OCI-LY1 (cell line): ENCODE results near the gene GNRHR.

Experiments
- H2AFZ ChIP-seq: fragments of 200-600 bp; sonication (generic), shearing (Covaris generic); 2 replicates; pipeline ENCODE4 v1.6.0; 2014; ENCODE audit warnings: antibody characterized with exemption, mild to moderate bottlenecking, low read length
- H3F3A ChIP-seq: fragments of 200-600 bp; sonication (generic), shearing (Covaris generic); 2 replicates; pipeline ENCODE4 v1.6.0; 2014; ENCODE audit warnings: mild to moderate bottlenecking, antibody characterized with exemption, low read length, moderate library complexity; ENCODE audit not compliant: insufficient read depth
- H3K27ac ChIP-seq: fragments of 200-600 bp; sonication (generic); 2 replicates; pipeline ENCODE4 v1.5.1; 2014; ENCODE audit warnings: low read length, mixed run types, mild to moderate bottlenecking, low read depth; ENCODE audit not compliant: poor library complexity, severe bottlenecking
- H3K27me3 ChIP-seq: fragments of 200-600 bp; sonication (generic); 2 replicates; pipeline ENCODE4 v1.6.0; 2014; ENCODE audit warnings: antibody characterized with exemption, mild to moderate bottlenecking, low read length, moderate library complexity; ENCODE audit not compliant: insufficient read depth
- H3K36me3 ChIP-seq: fragments of 200-600 bp; sonication (generic); 2 replicates; pipeline ENCODE4 v1.6.1; 2014; ENCODE audit warnings: mild to moderate bottlenecking, antibody characterized with exemption, low read length, moderate library complexity, mixed read lengths; ENCODE audit not compliant: insufficient read depth
- H3K4me1 ChIP-seq: fragments of 200-600 bp; sonication (generic); 2 replicates; pipeline ENCODE4 v1.5.1; 2014; ENCODE audit warnings: mild to moderate bottlenecking, low read length, moderate library complexity; ENCODE audit not compliant: insufficient read depth, severe bottlenecking
- H3K4me2 ChIP-seq: fragments of 200-600 bp; sonication (generic), shearing (Covaris generic); 2 replicates; pipeline ENCODE4 v1.6.1; 2014; ENCODE audit warnings: low read length
- H3K4me3 ChIP-seq: fragments of 200-600 bp; sonication (generic); 2 replicates; pipeline ENCODE4 v1.5.1; 2014; ENCODE audit warnings: low read length, low read depth, mild to moderate bottlenecking, mixed read lengths; ENCODE audit not compliant: poor library complexity, severe bottlenecking
- H3K79me2 ChIP-seq: fragments of 200-600 bp; shearing (Covaris generic); 2 replicates; pipeline ENCODE4 v1.6.1; 2016; ENCODE audit warnings: mixed run types, low read length, mixed read lengths; ENCODE audit not compliant: insufficient read depth
- H3K9ac ChIP-seq: fragments of 200-600 bp; sonication (generic), shearing (Covaris generic); 2 replicates; pipeline ENCODE4 v1.6.1; 2014; ENCODE audit warnings: mild to moderate bottlenecking, low read length, mixed read lengths
- H3K9me2 ChIP-seq: fragments of 200-600 bp; sonication (generic), shearing (Covaris generic); 2 replicates; pipeline ENCODE4 v1.6.1; 2014; ENCODE audit warnings: low read depth, mild to moderate bottlenecking, low read length, mixed read lengths
- H3K9me3 ChIP-seq: fragments of 200-600 bp; shearing (Covaris generic); 2 replicates; pipeline ENCODE4 v1.6.1; 2014; ENCODE audit warnings: low read length, mixed read lengths
- H4K20me1 ChIP-seq: fragments of 200-600 bp; sonication (generic), shearing (Covaris generic); 2 replicates; pipeline ENCODE4 v1.6.0; 2016; ENCODE audit warnings: mild to moderate bottlenecking, low read length; ENCODE audit not compliant: insufficient read depth
- EZH2 ChIP-seq: fragments of 200-600 bp; sonication (generic), shearing (Covaris generic); IDR thresholded peaks from 2 replicates; pipeline ENCODE4 v1.8.0; 2017; ENCODE audit warnings: borderline replicate concordance, mixed run types, mild to moderate bottlenecking, antibody characterized with exemption, low read length, moderate library complexity, mixed read lengths
- TF ChIP-seq, protein P1 (sequence below): fragments of 200-600 bp; sonication (generic), shearing (Covaris generic); IDR thresholded peaks from 2 replicates; pipeline ENCODE4 v1.5.1; 2017; ENCODE audit warnings: mild to moderate bottlenecking, antibody characterized with exemption, low read length, moderate library complexity, mixed read lengths

Gene GNRHR

DNA sequence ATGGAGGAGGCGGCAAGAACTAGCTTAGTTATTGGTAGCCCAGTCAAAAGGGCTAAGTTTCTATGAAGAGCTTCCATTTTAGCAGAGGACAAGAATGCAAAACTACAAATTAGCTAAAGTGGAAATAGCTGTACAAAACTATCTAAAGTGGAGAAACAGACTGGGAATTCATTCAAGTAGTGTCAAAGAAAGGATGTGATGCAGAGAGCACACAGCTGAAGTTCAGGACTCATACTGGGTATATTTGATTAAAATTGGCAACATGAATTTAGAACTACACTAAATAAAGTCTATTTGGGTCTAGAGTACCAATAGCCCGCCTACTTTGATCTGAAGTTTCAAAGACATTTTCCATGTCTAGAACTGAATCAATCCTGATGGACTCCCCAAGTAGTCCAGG is 33.1 kb upstream of the GNRHR start:
- H2AFZ ChIP-seq = no peak overlapping the region
- H3K4me2 ChIP-seq = no peak overlapping the region
- no peaks in the 10 kb centered on the region for H3K27me3 ChIP-seq
- no peak for TF ChIP-seq EZH2
- TF ChIP-seq, protein P1, sequence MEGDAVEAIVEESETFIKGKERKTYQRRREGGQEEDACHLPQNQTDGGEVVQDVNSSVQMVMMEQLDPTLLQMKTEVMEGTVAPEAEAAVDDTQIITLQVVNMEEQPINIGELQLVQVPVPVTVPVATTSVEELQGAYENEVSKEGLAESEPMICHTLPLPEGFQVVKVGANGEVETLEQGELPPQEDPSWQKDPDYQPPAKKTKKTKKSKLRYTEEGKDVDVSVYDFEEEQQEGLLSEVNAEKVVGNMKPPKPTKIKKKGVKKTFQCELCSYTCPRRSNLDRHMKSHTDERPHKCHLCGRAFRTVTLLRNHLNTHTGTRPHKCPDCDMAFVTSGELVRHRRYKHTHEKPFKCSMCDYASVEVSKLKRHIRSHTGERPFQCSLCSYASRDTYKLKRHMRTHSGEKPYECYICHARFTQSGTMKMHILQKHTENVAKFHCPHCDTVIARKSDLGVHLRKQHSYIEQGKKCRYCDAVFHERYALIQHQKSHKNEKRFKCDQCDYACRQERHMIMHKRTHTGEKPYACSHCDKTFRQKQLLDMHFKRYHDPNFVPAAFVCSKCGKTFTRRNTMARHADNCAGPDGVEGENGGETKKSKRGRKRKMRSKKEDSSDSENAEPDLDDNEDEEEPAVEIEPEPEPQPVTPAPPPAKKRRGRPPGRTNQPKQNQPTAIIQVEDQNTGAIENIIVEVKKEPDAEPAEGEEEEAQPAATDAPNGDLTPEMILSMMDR = no peak
- H3K79me2 ChIP-seq = no peaks in the 10 kb centered on the region
- no peaks in the 10 kb centered on the region for H3K36me3 ChIP-seq
- no peaks in the 10 kb centered on the region for H4K20me1 ChIP-seq
- H3K9me3 ChIP-seq = no peaks in the 10 kb centered on the region
- no peaks in the 10 kb centered on the region for H3K9me2 ChIP-seq
- no peak overlapping the region for H3K9ac ChIP-seq
- no peaks in the 10 kb centered on the region for H3K4me1 ChIP-seq
- no peak overlapping the region for H3K4me3 ChIP-seq
- no peak overlapping the region for H3K27ac ChIP-seq
- H3F3A ChIP-seq = no peaks in the 10 kb centered on the region

DNA sequence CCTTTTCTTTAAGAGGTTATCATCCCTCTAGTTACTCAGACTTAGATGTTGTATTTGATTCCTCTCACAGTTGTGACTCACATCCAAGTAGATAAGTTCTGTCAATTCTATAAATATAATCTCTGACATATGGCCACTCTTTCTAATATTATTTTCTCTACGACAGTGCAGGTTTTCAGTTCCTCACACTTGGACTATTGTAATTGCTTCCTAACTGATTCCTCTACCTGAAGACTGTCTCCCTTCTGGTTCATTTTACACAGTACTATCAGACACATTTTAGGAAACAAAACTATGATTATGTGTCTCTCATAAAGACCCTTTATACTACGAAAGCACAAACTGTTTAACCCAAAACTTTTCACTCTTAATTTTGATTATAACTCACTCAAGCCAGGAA is 31.3 kb upstream of the GNRHR start:
- Histone ChIP-seq H3K79me2 (no peaks in the 10 kb centered on the region), H3F3A (no peaks in the 10 kb centered on the region), H3K4me1 (no peaks in the 10 kb centered on the region), H3K27ac (no peak overlapping the region), H4K20me1 (no peaks in the 10 kb centered on the region), H3K9me2 (no peaks in the 10 kb centered on the region), H3K9me3 (no peaks in the 10 kb centered on the region), H3K36me3 (no peaks in the 10 kb centered on the region), H3K4me2 (no peak overlapping the region), H3K4me3 (no peak overlapping the region), H3K27me3 (no peaks in the 10 kb centered on the region), H2AFZ (no peak overlapping the region), H3K9ac (no peak overlapping the region)
- TF ChIP-seq EZH2 = no peak
- TF ChIP-seq, protein P1 = no peak

DNA sequence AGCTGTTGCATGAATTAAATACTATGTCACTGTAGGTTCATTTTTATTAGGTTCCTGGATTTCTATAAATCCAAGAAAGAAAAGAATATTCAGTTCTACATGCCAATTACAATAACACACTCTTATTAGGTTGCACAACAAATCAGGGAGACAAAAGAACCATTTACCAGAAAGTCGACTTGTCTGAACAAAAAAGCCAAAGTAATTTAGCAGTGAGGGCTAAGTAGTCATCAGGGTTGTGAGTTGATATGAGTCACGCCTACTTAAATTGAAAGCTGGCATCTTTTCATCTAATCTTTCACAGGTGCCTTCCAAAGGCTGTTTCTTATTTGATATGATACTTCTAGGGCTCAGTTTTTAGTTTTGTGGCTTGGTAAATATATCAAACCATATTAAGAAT is 25.4 kb upstream of the GNRHR start:
- TF ChIP-seq EZH2 = no peak
- TF ChIP-seq, protein P1 = no peak
- no peaks in the 10 kb centered on the region for H3F3A ChIP-seq
- no peaks in the 10 kb centered on the region for H3K36me3 ChIP-seq
- H3K4me1 ChIP-seq = no peaks in the 10 kb centered on the region
- no peak overlapping the region for H3K4me2 ChIP-seq
- no peak overlapping the region for H2AFZ ChIP-seq
- no peak overlapping the region for H3K27ac ChIP-seq
- no peaks in the 10 kb centered on the region for H3K27me3 ChIP-seq
- no peak overlapping the region for H3K9ac ChIP-seq
- H3K9me2 ChIP-seq = no peaks in the 10 kb centered on the region
- no peaks in the 10 kb centered on the region for H3K79me2 ChIP-seq
- H4K20me1 ChIP-seq = no peaks in the 10 kb centered on the region
- H3K9me3 ChIP-seq = no peaks in the 10 kb centered on the region
- H3K4me3 ChIP-seq = no peak overlapping the region
